HG02798 (cell line): Measurements from ENCODE around the gene ZNF232.
"Not testable (repeated sequence)": the region's sequence is repeated elsewhere in the genome, so short reads cannot be mapped to it uniquely, and the experiment has no call there.

ENCODE experiments used
- ATAC-seq: cut with Tn5 transposase; IDR thresholded peaks from one replicate; pipeline ENCODE4 v1.9.1; 2021; ENCODE audit warnings: mild to moderate bottlenecking; ENCODE audit not compliant: unreplicated experiment, poor library complexity

ZNF232 gene

GRCh38 chr17:5111402-5112204 is at the start of gene ZNF232:
Gene ZNF232 (minus strand): TSS chr17:5111878. CDS start chr17:5111822, 56 bp downstream.
- peak; percentile 96 for ATAC-seq

DNA sequence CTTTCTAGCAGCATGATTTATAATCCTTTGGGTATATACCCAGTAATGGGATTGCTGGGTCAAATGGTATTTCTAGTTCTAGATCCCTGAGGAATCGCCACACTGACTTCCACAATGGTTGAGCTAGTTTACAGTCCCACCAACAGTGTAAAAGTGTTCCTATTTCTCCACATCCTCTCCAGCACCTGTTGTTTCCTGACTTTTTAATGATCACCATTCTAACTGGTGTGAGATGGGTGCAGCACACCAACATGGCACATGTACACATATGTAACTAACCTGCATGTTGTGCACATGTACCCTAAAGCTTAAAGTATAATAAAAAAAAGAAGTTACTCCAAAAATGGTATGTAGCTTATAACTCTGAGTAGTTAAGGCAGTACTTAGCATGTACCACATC is 49.0 kb upstream of the ZNF232 start:
- ATAC-seq: not testable (repeated sequence)

DNA sequence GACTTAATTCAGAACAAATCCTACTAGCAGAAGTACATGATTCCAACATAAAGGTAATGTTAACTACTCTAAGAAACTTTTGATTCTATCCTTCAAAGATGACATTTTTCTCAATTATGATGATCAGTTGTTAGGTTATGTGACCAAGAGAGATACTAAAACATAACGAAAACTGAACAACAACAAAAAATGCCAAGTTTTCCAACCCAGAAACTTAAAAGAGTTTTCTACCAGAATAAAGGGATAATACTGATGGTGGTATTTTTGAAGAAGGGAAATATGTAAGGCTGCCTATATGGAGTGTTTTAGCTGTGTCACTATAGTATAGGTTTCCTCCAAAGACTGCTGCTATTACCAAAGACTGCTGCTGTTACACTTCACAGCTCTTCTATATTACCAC is 34.4 kb upstream of the ZNF232 start:
- not testable (repeated sequence) for ATAC-seq

DNA sequence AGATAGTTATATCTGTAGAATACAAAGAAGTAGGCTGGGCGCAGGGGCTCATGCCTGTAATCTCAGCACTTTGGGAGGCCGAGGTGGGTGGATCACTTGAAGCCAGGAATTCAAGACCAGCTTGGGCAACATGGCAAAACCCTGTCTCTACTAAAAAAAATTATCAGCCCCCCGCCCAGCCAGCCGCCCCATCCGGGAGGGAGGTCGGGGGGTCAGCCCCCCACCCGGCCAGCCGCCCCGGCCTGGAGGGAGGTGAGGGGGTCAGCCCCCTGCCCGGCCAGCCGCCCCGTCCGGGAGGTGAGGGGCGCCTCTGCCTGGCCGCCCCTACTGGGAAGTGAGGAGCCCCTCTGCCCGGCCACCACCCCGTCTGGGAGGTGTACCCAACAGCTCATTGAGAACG is 31.2 kb upstream of the ZNF232 start:
- ATAC-seq: not testable (repeated sequence)

GRCh38 chr17:5139458-5139732 is 27.7 kb upstream of the ZNF232 start:
- no peak for ATAC-seq

DNA sequence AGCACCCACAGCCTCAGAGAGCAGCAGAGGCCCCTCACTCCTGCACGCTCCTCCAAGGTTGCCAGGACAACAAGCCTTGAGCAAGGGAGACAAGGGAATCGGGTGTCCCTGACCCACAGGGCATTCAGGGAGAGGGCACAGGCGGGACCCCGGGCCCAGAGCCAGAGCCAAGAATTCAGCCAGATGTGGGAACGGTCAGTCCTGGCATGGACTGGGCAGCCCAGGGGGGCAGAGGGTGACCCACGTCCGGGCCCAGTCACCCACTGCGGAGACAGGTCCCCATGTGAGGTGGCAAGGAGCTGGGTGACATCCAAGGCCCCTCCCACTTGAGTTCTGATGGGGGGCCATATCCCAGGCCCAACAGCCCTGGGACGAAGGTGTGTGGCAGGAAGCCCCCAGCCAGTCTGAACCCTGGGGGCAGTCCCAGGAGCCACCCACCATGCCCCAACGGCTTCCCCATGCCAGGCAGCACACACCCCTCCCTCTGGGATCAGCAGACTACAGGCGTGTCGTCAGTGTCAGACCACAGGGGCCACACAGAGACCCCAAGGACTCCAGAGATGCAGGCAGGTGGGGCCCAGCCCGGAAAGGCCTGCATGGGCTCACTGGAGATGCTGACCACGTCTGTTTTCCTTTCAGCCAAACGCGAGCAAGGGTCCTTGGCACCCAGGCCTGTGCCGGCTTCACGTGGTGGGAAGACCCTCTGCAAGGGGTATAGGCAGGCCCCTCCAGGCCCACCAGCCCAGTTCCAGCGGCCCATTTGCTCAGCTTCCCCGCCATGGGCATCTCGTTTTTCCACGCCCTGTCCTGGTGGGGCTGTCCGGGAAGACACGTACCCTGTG is 27.2 kb upstream of the ZNF232 start:
- no peak for ATAC-seq

GRCh38 chr17:5138198-5138544 is 26.5 kb upstream of the ZNF232 start:
- not testable (repeated sequence) for ATAC-seq

GRCh38 chr17:5137511-5138197 is 26.0 kb upstream of the ZNF232 start:
- ATAC-seq: not testable (repeated sequence)

DNA sequence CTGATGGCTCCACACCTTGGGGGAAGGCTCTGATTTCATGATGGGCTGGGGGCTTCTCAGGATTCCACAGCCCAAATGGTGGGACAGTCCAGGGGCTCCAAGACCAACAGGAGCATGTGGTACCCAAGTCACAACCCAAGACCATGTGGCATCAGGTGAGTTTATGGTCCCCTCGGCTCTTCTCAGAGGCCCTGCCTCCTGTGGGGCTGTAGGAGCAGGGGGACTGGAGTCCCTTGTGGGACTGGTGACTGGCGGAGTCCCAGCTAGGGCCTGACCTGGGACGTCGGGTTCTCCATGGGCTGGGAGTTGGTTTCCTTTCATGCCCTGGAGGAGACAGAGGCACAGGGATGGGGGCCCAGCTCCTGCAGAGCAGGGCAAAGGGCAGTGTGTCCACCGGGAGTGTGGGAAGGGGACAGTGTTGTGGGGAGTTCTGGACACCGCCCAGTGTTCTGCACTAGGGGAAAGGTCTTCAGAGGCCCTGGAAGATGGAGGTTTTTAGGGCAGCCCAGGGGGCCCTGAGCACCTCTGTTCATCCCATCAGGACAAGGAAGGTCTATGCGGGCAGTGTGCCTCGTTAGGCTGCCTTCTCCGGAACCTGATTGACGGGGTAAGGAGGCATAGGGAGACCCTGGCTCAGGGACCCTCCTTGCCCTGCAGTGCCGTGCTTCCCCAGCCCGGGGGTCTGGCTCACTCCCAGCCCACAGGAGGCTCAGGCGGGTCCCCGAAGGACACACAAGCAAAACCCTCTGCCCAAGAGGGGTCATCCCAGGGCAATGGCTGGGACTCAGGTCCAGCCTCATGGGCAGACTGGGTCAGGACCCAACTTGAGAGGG is 25.1 kb upstream of the ZNF232 start:
- ATAC-seq: not testable (repeated sequence)

DNA sequence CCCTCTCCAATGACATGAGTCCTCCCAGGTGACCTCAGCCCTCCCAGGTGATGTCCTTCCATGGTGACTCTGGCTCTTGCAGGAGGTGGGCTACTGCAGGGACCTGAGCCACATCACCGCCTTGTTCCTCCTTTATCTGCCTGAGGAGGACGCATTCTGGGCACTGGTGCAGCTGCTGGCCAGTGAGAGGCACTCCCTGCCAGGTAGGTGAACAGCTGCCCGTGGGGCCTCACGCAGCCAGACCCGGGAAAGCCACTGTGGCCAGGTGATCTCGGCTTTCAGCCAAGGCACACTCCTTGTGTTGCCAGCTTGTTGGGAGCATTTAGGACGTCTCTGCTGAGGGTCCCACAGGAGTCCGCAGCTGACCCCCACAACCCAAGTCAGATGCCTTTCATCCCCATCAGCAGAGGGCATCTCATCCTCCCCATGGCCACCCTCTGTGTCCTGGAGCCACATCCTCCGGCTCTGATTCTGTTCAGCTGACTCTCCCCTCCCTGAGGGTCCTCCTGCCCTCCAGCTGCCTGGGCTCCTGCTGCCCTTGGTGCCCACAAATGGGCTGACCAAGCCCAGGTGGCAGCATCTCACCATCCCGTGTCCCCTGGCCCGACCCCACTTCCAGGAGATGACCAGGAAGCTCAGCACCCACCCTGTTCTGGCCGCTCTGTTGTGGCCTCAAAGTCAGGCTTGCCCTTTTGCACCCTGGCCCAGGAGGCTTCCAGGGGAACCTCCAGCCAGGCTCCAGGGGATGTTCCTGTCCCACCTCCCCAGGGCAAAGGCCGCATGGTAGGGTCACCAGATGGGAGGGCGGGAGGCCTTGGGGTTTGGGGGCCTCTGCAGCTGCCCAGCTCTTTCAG is 24.3 kb upstream of the ZNF232 start:
- no peak for ATAC-seq

DNA sequence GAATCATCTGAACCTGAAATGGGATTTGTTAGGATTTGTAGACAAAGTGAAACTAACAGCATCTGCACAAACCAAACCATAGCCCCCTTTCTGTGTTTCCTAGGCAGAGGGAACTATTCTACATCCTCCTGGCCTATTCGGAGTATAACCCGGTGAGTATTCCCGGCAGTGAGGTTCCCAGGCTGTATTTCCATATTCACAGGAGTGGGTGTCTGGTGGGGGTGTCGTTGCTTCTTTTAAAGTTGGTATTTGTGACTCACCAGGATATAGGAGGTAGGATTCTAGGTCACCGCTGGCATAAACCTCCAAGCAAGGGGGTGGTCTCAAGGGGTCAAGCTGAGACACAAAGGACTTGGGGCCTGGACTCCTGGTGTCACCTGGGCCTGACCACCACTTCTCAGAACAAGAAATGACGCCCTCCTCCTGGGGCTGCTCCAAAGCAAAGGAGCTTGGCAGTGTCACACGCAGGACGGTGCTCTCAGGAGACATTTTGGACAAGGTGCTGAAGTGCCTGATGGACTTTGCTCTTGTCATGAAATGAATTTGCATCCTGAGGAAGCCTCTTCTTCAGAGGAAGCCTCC is 23.5 kb upstream of the ZNF232 start:
- not testable (repeated sequence) for ATAC-seq

- ATAC-seq: not testable (repeated sequence)
These were observed 22.9 kb upstream of the ZNF232 start for GRCh38 chr17:5134571-5134970.

DNA sequence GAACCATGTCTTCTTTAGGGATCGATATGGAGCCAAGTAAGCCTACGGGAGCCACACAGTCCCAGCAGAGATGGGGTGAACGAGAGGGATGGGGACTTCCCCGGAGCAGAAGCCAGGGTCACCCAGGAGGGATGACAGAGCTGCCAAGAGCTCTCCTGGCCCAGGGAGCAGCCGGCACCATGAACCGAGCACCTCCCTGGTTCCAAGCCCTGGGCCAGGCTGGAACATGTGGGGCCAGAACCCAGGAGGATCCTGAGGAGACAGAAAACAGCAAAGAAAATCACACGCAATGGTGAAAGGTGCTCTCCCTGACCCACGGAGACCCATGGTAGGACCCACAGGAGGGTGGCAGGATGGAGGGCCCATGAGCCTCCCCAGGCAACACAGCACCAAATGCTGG is 22.3 kb upstream of the ZNF232 start:
- ATAC-seq: not testable (repeated sequence)

DNA sequence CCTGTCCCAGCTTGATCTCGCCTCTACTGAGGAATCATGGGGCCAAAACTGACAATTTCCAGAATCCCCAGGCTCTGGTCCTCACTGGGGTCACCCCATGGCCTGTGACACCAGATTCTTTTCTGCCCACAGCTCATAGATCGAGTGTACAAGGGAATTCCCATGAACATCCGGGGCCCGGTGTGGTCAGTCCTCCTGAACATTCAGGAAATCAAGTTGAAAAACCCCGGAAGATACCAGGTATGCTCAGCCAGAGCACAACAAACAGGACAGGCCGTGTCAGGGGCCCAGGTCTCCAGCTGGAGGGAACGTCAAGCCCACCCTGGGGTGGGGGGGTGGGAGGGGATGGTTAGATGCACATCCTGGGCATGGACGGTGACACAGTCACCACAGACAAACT is 21.6 kb upstream of the ZNF232 start:
- ATAC-seq: no peak

DNA sequence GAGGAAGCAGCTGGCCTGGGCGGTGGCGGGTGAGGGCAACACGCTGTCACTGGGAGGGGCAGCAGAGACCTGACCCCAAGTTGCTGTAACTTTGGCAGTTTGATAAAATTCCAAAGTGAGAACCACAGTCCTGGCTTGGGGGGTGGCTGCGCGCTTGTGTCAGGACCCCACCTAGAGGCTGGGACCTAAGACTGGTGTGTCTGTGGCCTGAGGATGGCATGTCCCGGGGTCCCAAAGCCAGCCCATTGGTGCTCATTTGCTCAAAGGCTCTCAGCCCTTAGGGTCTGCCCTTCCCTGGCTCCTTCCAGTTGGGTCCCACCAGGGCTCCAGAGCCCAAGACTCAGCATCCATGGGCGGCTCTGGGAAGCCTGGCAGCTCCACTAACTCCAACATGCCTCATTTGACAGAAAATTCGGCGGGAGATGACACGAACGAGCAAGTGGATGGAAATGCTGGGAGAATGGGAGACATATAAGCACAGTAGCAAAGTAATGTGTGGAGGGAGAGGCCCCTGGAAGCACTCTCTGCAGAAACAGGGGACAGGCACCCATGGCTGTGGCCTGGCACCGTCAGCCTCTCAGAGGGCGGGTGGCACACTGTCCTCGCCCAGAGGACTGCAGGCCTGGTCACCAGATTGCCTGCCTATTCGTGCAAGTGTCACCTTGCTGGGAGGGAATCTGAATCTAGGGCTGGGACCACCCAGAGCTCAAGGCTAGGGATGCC is 21.0 kb upstream of the ZNF232 start:
- not testable (repeated sequence) for ATAC-seq

GRCh38 chr17:5131799-5132502 is 20.3 kb upstream of the ZNF232 start:
- ATAC-seq: not testable (repeated sequence)

DNA sequence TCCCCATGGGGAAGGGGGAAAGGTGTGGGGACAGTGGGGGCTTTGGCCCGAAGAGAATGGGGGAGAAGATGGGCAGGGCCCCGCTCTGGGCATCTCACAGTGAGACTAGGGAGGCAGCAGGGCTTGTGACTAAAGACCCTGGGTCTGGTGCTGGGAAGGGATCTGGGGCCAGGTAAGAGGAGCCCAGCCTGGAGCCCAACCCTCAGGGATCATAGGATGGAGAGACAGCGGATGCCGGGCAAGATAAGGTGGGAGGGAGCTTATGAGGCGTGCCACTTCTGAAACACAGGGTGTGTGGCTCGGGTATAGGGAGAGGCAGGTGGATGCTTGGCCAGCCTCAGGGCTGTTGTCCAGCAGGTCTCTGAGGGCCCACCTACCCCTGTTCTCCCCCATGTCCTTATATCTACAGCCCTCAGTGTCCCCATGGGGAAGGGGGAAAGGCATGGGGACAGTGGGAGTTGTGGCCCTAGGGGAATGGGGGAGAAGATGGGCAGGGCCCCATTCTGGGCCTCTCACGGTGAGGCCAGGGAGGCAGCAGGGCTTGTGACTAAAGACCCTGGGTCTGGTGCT is 19.6 kb upstream of the ZNF232 start:
- no peak for ATAC-seq
